Thyroid gland (tissue), 4 donors: ENCODE measurements around the gene HOXB3. TPM values are rescaled to one million over a fixed set of nuclear protein-coding genes. Genes with fewer than 3 reads are reported as not detected.
A peak's percentile ranks its signal among the peaks of the same experiment; 100 is the strongest.

Source experiments
- DNase-seq, 2 donors: peaks; one replicate each; pipeline ENCODE4 v3.0.0-alpha.2; 2019
- H3K27ac ChIP-seq, 3 donors: fragments of 200-600 bp; sonication (generic); 1 replicate in 2 of 3; 2 replicates in 1 of 3; pipeline ENCODE4 v1.5.1; 2016 to 2019; ENCODE audit warnings: mild to moderate bottlenecking in 1 of 3, moderate library complexity in 1 of 3
- H3K27me3 ChIP-seq: fragments of 200-600 bp; sonication (generic); one replicate; pipeline ENCODE4 v1.5.1; 2019
- H3K36me3 ChIP-seq, 2 donors: fragments of 200-600 bp; sonication (generic); one replicate each; pipeline ENCODE4 v1.5.1; 2016 to 2019
- H3K4me1 ChIP-seq, 2 donors: fragments of 200-600 bp; sonication (generic); one replicate each; pipeline ENCODE4 v1.5.1; 2017 to 2019
- H3K4me3 ChIP-seq, 3 donors: fragments of 200-600 bp; sonication (generic); replicated peaks in 1 of 3; 1 replicate in 2 of 3; 2 replicates in 1 of 3; pipeline ENCODE4 v1.5.1; 2016; ENCODE audit warnings: mild to moderate bottlenecking in 1 of 3
- H3K9me3 ChIP-seq: fragments of 200-600 bp; sonication (generic); one replicate; pipeline ENCODE4 v1.5.1; 2017
- POLR2A ChIP-seq, 2 donors: fragments of 450-650 bp; IDR thresholded peaks; one replicate each; pipeline ENCODE4 v1.6.1; 2017; ENCODE audit warnings: antibody characterized with exemption in 2 of 2, mild to moderate bottlenecking in 2 of 2, moderate library complexity in 1 of 2
- WGBS, 2 donors: methylation state at CpG; one replicate each; pipeline ENCODE4 v1.1.5; 2017; 5-methylcytosine and 5-hydroxymethylcytosine counted together
- intact Hi-C: fragments of 100-400 bp; cut with DNase I; formaldehyde crosslinking; loops from one replicate; pipeline ENCODE4 v1.15.1; 2023
- total RNA-seq, 4 donors: library from RNA; depleted of rRNA; stranded (reverse); fragments of >200 nt; gene quantifications; one replicate each; pipeline ENCODE4 v1.2.3, GENCODE V29; 2016
- TF ChIP-seq, protein P1 (sequence below), 6 experiments: fragments of 200-600 bp in 3 of 6; fragments of 450-650 bp in 3 of 6; sonication (generic) in 3 of 6; IDR thresholded peaks; one replicate each; pipeline ENCODE4 v1.5.1; 2016 to 2019; ENCODE audit warnings: antibody characterized with exemption in 6 of 6, mild to moderate bottlenecking in 2 of 6, inconsistent platforms in 1 of 6, moderate library complexity in 1 of 6

Gene HOXB3
- total RNA-seq, 4 donors from 2014 or later: 1.5 to 6.7 (median 4.3) TPM

DNA sequence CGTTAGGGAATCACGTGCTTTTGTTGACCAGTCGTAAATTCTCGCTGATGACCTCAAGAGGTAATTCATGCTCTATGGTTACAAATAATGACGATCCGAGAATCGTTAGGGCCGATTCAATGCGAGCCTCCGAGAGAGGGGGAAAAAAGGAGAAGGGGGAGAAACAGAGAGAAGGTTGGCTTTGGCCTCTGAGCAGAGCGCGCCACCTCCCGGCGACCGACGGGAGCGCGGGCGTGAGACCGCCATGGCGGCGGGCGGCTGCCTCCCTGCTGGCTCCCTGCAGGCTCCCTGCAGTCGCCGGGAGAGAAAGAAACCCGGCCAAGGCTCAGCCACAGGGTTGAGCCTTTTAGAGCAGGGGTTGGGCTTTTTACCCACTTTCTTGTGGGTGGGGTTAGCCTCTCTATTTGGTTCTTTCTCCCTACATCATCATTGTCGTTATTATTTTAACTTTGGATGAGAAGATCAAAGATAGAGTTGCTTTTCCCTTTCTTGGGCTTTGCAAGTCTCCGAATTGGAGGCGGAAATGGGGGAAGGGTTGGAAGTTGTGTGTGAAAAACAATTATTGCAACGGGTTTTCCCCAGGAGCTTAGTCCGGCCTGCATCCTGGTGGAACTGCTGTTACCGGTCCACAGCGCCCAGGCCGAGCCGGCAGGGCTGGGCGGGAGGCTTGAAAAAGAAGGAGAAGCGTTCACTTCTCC is 3.9 kb upstream of the HOXB3 start:
- DNase-seq: peak; percentile 53 to 62
- no peak for TF ChIP-seq POLR2A (IDR thresholded peaks at IDR 0.05)
- TF ChIP-seq, protein P1, sequence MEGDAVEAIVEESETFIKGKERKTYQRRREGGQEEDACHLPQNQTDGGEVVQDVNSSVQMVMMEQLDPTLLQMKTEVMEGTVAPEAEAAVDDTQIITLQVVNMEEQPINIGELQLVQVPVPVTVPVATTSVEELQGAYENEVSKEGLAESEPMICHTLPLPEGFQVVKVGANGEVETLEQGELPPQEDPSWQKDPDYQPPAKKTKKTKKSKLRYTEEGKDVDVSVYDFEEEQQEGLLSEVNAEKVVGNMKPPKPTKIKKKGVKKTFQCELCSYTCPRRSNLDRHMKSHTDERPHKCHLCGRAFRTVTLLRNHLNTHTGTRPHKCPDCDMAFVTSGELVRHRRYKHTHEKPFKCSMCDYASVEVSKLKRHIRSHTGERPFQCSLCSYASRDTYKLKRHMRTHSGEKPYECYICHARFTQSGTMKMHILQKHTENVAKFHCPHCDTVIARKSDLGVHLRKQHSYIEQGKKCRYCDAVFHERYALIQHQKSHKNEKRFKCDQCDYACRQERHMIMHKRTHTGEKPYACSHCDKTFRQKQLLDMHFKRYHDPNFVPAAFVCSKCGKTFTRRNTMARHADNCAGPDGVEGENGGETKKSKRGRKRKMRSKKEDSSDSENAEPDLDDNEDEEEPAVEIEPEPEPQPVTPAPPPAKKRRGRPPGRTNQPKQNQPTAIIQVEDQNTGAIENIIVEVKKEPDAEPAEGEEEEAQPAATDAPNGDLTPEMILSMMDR (IDR thresholded peaks at IDR 0.05): peak in 5 of 6 experiments; percentile 39 to 87 (median 56)
- Histone ChIP-seq H3K4me3 (no peak overlapping the region), H3K4me1 (peaks cover 5 to 29% of the 10 kb centered on the region in 2 donors), H3K27ac (no peak overlapping the region), H3K36me3 (no peaks in the 10 kb centered on the region), H3K9me3 (no peaks in the 10 kb centered on the region), H3K27me3 (peaks cover 67% of the 10 kb centered on the region)
- WGBS, 2 donors: 5 to 14% methylated on average over 36 to 37 of the region's 37 CpGs
- intact Hi-C loops: loop anchor here (10.0 kb wide), 1 partner anchor 401 kb away; the partner anchor contains the start of gene IGF2BP1

DNA sequence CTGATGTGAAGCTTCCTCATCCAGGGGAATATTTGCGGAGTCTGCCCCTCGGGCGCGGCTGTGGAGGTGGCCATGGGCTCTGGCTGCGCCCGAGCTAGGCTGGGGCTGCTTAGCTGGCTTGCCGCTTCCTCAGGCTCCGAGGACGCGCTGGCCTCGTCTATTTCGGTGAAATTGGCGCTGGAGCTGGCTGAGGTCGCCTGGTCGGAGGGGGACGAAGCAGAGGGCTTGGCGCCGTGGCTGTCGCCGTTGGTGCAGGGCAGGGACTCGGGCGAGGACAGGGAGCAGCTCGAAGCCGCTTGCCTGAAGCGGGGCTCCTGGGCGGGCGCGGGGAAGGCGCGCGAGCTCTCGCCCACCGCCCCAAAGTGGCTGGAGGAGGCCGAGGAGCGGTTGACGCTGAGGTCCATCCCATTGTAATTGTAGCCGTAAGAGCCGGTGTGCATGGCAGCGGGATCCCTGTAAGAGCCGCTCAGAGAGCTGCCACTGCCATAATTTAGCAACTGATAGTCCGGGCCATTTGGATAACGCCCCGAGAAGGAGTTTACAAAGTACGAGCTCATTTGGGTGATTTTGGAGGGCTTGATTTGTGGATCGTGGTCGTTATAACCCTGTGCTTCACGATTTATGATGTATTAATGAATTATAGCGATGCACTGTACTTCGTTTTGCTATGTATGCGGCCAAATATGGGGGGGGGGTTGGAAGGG is 3.2 kb upstream of the HOXB3 start, which contains the start of gene HOXB5:
HOXB5 (minus strand) TSS at position 654 of the 704 bp plus-strand sequence; CDS start at position 557, 97 bp downstream.
- intact Hi-C loops: loop anchor here (10.0 kb wide), 1 partner anchor 402 kb away; the partner anchor contains the start of gene IGF2BP1
- peaks cover 5 to 29% of the 10 kb centered on the region in 2 donors for H3K4me1 ChIP-seq
- TF ChIP-seq, protein P1 (IDR thresholded peaks at IDR 0.05): no peak
- TF ChIP-seq POLR2A (IDR thresholded peaks at IDR 0.05): no peak
- DNase-seq: no peak
- H3K9me3 ChIP-seq: no peaks in the 10 kb centered on the region
- H3K4me3 ChIP-seq: peak within 1 kb of the TSS in 1 of 3 donors; percentile 5
- 2% methylated on average over 19 to 25 of the region's 50 CpGs for WGBS, 2 donors
- H3K36me3 ChIP-seq: no peaks in the 10 kb centered on the region
- no peak within 1 kb of the TSS for H3K27ac ChIP-seq
- peaks cover 60% of the 10 kb centered on the region for H3K27me3 ChIP-seq

DNA sequence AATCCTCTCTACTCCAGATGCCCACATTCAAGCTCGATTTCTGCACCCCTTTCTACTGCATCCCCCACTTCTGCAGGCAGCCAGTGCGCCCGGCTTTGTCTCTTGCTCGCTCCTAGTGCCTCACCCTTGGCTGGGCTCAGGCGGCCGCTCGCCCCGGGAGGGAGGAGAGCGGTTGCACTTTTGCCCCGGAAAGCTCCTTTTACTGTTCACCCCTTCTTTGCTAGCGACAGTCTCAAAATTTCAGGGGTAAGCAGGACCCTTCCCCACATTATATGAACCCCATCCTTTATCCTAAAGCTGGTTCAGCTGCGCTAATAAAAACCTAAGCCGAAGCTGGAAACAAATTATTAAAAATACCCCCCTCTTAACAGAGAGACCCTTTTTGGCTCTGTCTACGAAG is 2.5 kb upstream of the HOXB3 start:
- no peaks in the 10 kb centered on the region for H3K36me3 ChIP-seq
- H3K4me3 ChIP-seq: no peak overlapping the region
- no peak for TF ChIP-seq POLR2A (IDR thresholded peaks at IDR 0.05)
- TF ChIP-seq, protein P1 (IDR thresholded peaks at IDR 0.05): no peak
- peaks cover 2 to 22% of the 10 kb centered on the region in 2 donors for H3K4me1 ChIP-seq
- 9 to 15% methylated on average over 14 of the region's 14 CpGs for WGBS, 2 donors
- H3K9me3 ChIP-seq: no peaks in the 10 kb centered on the region
- no peak overlapping the region for H3K27ac ChIP-seq
- H3K27me3 ChIP-seq: peaks cover 55% of the 10 kb centered on the region
- intact Hi-C loops: loop anchor here (10.0 kb wide), 1 partner anchor 402 kb away; the partner anchor contains the start of gene IGF2BP1
- DNase-seq: no peak

- Histone ChIP-seq H3K4me1 (peaks cover 0 to 19% of the 10 kb centered on the region in 2 donors), H3K9me3 (no peaks in the 10 kb centered on the region), H3K36me3 (no peaks in the 10 kb centered on the region), H3K4me3 (no peak overlapping the region), H3K27ac (no peak overlapping the region), H3K27me3 (peaks cover 55% of the 10 kb centered on the region)
- intact Hi-C loops: loop anchor here (10.0 kb wide), 1 partner anchor 403 kb away; the partner anchor contains the start of gene IGF2BP1
- no peak for TF ChIP-seq POLR2A (IDR thresholded peaks at IDR 0.05)
- TF ChIP-seq, protein P1 (IDR thresholded peaks at IDR 0.05): no peak
- DNase-seq: no peak
- WGBS, 2 donors: 17 to 44% methylated on average over 27 to 30 of the region's 33 CpGs
Measured at GRCh38 chr17:48592057-48592514, 2.0 kb upstream of the HOXB3 start.
